Hepatocyte (in vitro differentiated cells): Measurements from ENCODE around the gene CCDC197.

Experiments used
- CTCF ChIP-seq: fragments of 200-600 bp; sonication (generic); IDR thresholded peaks from 2 replicates; pipeline ENCODE4 v1.5.1; 2016; ENCODE audit warnings: antibody characterized with exemption, mild to moderate bottlenecking; ENCODE audit not compliant: poor library complexity
- EZH2 ChIP-seq: fragments of 200-600 bp; sonication (generic); IDR thresholded peaks from 2 replicates; pipeline ENCODE4 v1.6.1; 2016; ENCODE audit warnings: antibody characterized with exemption, mild to moderate bottlenecking, borderline replicate concordance

DNA sequence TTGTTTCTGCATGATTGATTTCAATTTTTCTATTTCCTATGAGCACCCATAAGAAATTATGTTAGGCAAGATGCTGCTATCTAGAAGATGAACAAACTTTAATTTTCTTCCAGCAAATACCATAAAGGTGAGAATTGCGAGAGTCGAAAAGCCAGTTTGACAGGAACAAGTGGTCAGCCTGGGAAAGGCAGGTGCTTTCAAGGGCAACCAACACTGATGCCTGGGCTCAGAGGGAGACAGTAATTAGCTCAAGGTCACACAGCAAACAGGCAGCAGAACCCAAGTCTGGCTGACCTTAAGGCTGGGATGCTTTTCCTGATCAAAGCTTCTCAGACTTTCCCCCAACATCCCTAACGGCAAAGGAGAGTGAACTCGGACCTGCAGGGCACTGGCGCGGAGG is 22.2 kb downstream of the CCDC197 start:
- TF ChIP-seq CTCF, result no peak
- TF ChIP-seq EZH2, result no peak
